Mesenchymal stem cell (in vitro differentiated cells and primary cell): ENCODE data around the gene NFATC1.

ENCODE experiments used
- DNase-seq: peaks from one replicate; pipeline ENCODE4 v3.0.0-alpha.2; 2013
- H2AFZ ChIP-seq: one replicate; pipeline ENCODE4 v1.6.1; 2013; ENCODE audit warnings: low read depth, mild to moderate bottlenecking, control low read depth, inconsistent platforms, low read length, moderate library complexity
- H2AK5ac ChIP-seq: 2 replicates; pipeline ENCODE4 v1.6.1; 2013; ENCODE audit warnings: low read length, moderate library complexity, mild to moderate bottlenecking, inconsistent platforms; ENCODE audit not compliant: severe bottlenecking
- H2BK120ac ChIP-seq: one replicate; pipeline ENCODE4 v1.6.1; 2013; ENCODE audit warnings: low read depth, mild to moderate bottlenecking, inconsistent platforms, low read length, moderate library complexity
- H2BK12ac ChIP-seq, 2 experiments: one replicate each; pipeline ENCODE4 v1.6.1; 2013; ENCODE audit warnings: inconsistent platforms in 2 of 2, low read length in 2 of 2, mild to moderate bottlenecking in 2 of 2, moderate library complexity in 2 of 2, control low read depth in 1 of 2
- H2BK15ac ChIP-seq: one replicate; pipeline ENCODE4 v1.6.1; 2013; ENCODE audit warnings: mild to moderate bottlenecking, low read depth, inconsistent platforms; ENCODE audit not compliant: poor library complexity, severe bottlenecking
- H2BK5ac ChIP-seq: 2 replicates; pipeline ENCODE4 v1.6.1; 2013; ENCODE audit warnings: low read depth, mild to moderate bottlenecking, low read length, control low read depth, inconsistent platforms; ENCODE audit not compliant: poor library complexity, severe bottlenecking
- H3K14ac ChIP-seq, 2 experiments: one replicate each; pipeline ENCODE4 v1.6.1; 2013; ENCODE audit warnings: inconsistent platforms in 2 of 2, low read length in 2 of 2, control low read depth in 1 of 2, mild to moderate bottlenecking in 1 of 2, moderate library complexity in 1 of 2
- H3K18ac ChIP-seq, 2 experiments: one replicate each; pipeline ENCODE4 v1.6.1; 2013; ENCODE audit warnings: inconsistent platforms in 2 of 2, low read length in 2 of 2, control low read depth in 1 of 2, low read depth in 1 of 2, mild to moderate bottlenecking in 1 of 2
- H3K23ac ChIP-seq, 2 experiments: one replicate each; pipeline ENCODE4 v1.6.1; 2013; ENCODE audit warnings: inconsistent platforms in 2 of 2, low read length in 2 of 2, mild to moderate bottlenecking in 2 of 2, moderate library complexity in 2 of 2, control low read depth in 1 of 2
- H3K27ac ChIP-seq: 2 replicates; pipeline ENCODE4 v1.5.1; 2013; ENCODE audit warnings: mild to moderate bottlenecking, moderate library complexity, low read length, control low read depth, inconsistent platforms; ENCODE audit not compliant: poor library complexity, severe bottlenecking
- H3K27me3 ChIP-seq, 2 experiments: 2 replicates each; pipeline versions ENCODE4 v1.6.1 to v1.7.0; 2013; ENCODE audit warnings: low read length in 2 of 2, mild to moderate bottlenecking in 2 of 2, moderate library complexity in 2 of 2, control low read depth in 1 of 2, inconsistent platforms in 1 of 2; ENCODE audit not compliant: control insufficient read depth in 1 of 2, insufficient read depth in 1 of 2
- H3K36me3 ChIP-seq, 2 experiments: 2 replicates each; pipeline versions ENCODE4 v1.6.1 to v1.7.0; 2013; ENCODE audit warnings: low read length in 2 of 2, control low read depth in 1 of 2, inconsistent platforms in 1 of 2, low read depth in 1 of 2, mild to moderate bottlenecking in 1 of 2; ENCODE audit not compliant: insufficient read depth in 2 of 2, control insufficient read depth in 1 of 2
- H3K4ac ChIP-seq, 2 experiments: one replicate each; pipeline ENCODE4 v1.6.1; 2013; ENCODE audit warnings: inconsistent platforms in 2 of 2, low read length in 2 of 2, mild to moderate bottlenecking in 2 of 2, moderate library complexity in 2 of 2, control low read depth in 1 of 2, low read depth in 1 of 2
- H3K4me1 ChIP-seq: 2 replicates; pipeline ENCODE4 v1.6.1; 2013; ENCODE audit warnings: low read depth, low read length, control low read depth; ENCODE audit not compliant: control insufficient read depth, insufficient read depth
- H3K4me2 ChIP-seq: 2 replicates; pipeline ENCODE4 v1.6.1; 2013; ENCODE audit warnings: low read length, mild to moderate bottlenecking, inconsistent platforms; ENCODE audit not compliant: poor library complexity, severe bottlenecking
- H3K4me3 ChIP-seq, 2 experiments: 2 replicates each; pipeline versions ENCODE4 v1.5.1 to v1.7.0; 2013; ENCODE audit warnings: low read length in 2 of 2, mild to moderate bottlenecking in 2 of 2, control low read depth in 1 of 2, low read depth in 1 of 2; ENCODE audit not compliant: insufficient read depth in 1 of 2
- H3K79me1 ChIP-seq: replicated peaks from 2 replicates; pipeline ENCODE4 v1.6.1; 2013; ENCODE audit warnings: mild to moderate bottlenecking, control low read depth, low read length, inconsistent platforms; ENCODE audit not compliant: poor library complexity, severe bottlenecking
- H3K9ac ChIP-seq: 2 replicates; pipeline ENCODE4 v1.7.0; 2013; ENCODE audit warnings: mild to moderate bottlenecking, low read length, moderate library complexity
- H3K9me3 ChIP-seq: 2 replicates; pipeline ENCODE4 v1.7.0; 2013; ENCODE audit warnings: mild to moderate bottlenecking, low read length; ENCODE audit not compliant: control insufficient read depth
- H4K8ac ChIP-seq: one replicate; pipeline ENCODE4 v1.6.1; 2013; ENCODE audit warnings: inconsistent platforms, mild to moderate bottlenecking, low read length, moderate library complexity
- H4K91ac ChIP-seq: one replicate; pipeline ENCODE4 v1.6.1; 2013; ENCODE audit warnings: mild to moderate bottlenecking, low read length, inconsistent platforms
- WGBS: methylation state at CpG from one replicate; pipeline ENCODE4 v1.1.7; 2013; ENCODE audit warnings: mixed read lengths; 5-methylcytosine and 5-hydroxymethylcytosine counted together

The NFATC1 gene

GRCh38 chr18:79518683-79519128 lies 123.0 kb downstream of the NFATC1 start:
- WGBS = 90% methylated on average over 14 of the region's 14 CpGs
- Histone ChIP-seq H4K91ac (no peak overlapping the region), H3K27ac (no peak overlapping the region), H2BK12ac (no peak overlapping the region), H3K14ac (peak overlapping the region in 1 of 2 experiments; percentile 48), H2BK5ac (no peak overlapping the region), H3K4ac (no peak overlapping the region), H3K27me3 (peaks cover 6 to 9% of the 10 kb centered on the region in 2 experiments), H3K4me3 (no peak overlapping the region), H3K36me3 (no peaks in the 10 kb centered on the region), H2BK120ac (no peak overlapping the region), H3K79me1 (no peaks in the 10 kb centered on the region), H2AFZ (no peak overlapping the region), H3K9ac (no peak overlapping the region), H2BK15ac (no peak overlapping the region), H3K18ac (no peak overlapping the region), H3K4me2 (no peak overlapping the region), H3K4me1 (no peaks in the 10 kb centered on the region), H3K9me3 (no peaks in the 10 kb centered on the region), H2AK5ac (no peak overlapping the region), H3K23ac (no peak overlapping the region), H4K8ac (no peak overlapping the region)
- DNase-seq = no peak

GRCh38 chr18:79519751-79520477 lies 124.2 kb downstream of the NFATC1 start:
- H3K4ac ChIP-seq = no peak overlapping the region
- no peak overlapping the region for H3K27ac ChIP-seq
- H3K4me1 ChIP-seq = no peaks in the 10 kb centered on the region
- H2BK120ac ChIP-seq = no peak overlapping the region
- H4K91ac ChIP-seq = no peak overlapping the region
- no peak overlapping the region for H3K14ac ChIP-seq
- no peak overlapping the region for H2AK5ac ChIP-seq
- no peak overlapping the region for H2BK12ac ChIP-seq
- no peak overlapping the region for H2BK15ac ChIP-seq
- no peaks in the 10 kb centered on the region for H3K9me3 ChIP-seq
- H3K18ac ChIP-seq = no peak overlapping the region
- H3K4me2 ChIP-seq = no peak overlapping the region
- H4K8ac ChIP-seq = no peak overlapping the region
- no peaks in the 10 kb centered on the region for H3K36me3 ChIP-seq
- no peak overlapping the region for H3K9ac ChIP-seq
- no peak overlapping the region for H3K4me3 ChIP-seq
- no peak for DNase-seq
- peaks cover 6 to 9% of the 10 kb centered on the region in 2 experiments for H3K27me3 ChIP-seq
- no peak overlapping the region for H3K23ac ChIP-seq
- no peak overlapping the region for H2BK5ac ChIP-seq
- 75% methylated on average over 28 of the region's 37 CpGs for WGBS
- H3K79me1 ChIP-seq = no peaks in the 10 kb centered on the region
- H2AFZ ChIP-seq = no peak overlapping the region

- Histone ChIP-seq H3K9ac (no peak overlapping the region), H3K4ac (no peak overlapping the region), H2BK12ac (no peak overlapping the region), H3K9me3 (no peaks in the 10 kb centered on the region), H2AFZ (no peak overlapping the region), H3K4me1 (peaks cover 5% of the 10 kb centered on the region), H3K18ac (no peak overlapping the region), H3K36me3 (no peaks in the 10 kb centered on the region), H3K79me1 (no peaks in the 10 kb centered on the region), H3K27ac (no peak overlapping the region), H3K14ac (no peak overlapping the region), H3K23ac (no peak overlapping the region), H4K91ac (no peak overlapping the region), H4K8ac (no peak overlapping the region), H2BK120ac (no peak overlapping the region), H2BK5ac (no peak overlapping the region), H3K4me3 (no peak overlapping the region), H3K27me3 (peaks cover 9% of the 10 kb centered on the region in 2 experiments), H2AK5ac (no peak overlapping the region), H2BK15ac (no peak overlapping the region), H3K4me2 (no peak overlapping the region)
- 91% methylated on average over 9 of the region's 9 CpGs for WGBS
- no peak for DNase-seq
Observed at GRCh38 chr18:79520478-79521390, 125.0 kb downstream of the NFATC1 start.
